CD14-positive monocyte (primary cell): ENCODE data around the gene ZC4H2. TPM values are rescaled to one million over a fixed set of nuclear protein-coding genes. Genes with fewer than 3 reads are reported as not detected.

ENCODE experiments used
- DNase-seq, 3 donors: peaks; one replicate each; pipeline ENCODE4 v3.0.0-alpha.2; 2011 to 2022
- H2AFZ ChIP-seq: 2 replicates; pipeline ENCODE4 v1.6.0; 2012; ENCODE audit warnings: mild to moderate bottlenecking, low read depth, low read length, inconsistent platforms; ENCODE audit not compliant: insufficient read depth, poor library complexity, severe bottlenecking
- H3K27ac ChIP-seq, 2 donors: 1 replicate in 1 of 2; 2 replicates in 1 of 2; pipeline ENCODE4 v1.5.1; 2012 to 2013; ENCODE audit warnings: low read length in 2 of 2, control low read depth in 1 of 2, inconsistent platforms in 1 of 2, low read depth in 1 of 2, mild to moderate bottlenecking in 1 of 2
- H3K27me3 ChIP-seq, 2 donors: one replicate each; pipeline versions ENCODE4 v1.6.0 to v1.6.1; 2011 to 2013; ENCODE audit warnings: low read length in 2 of 2; ENCODE audit not compliant: control insufficient read depth in 2 of 2, insufficient read depth in 2 of 2
- H3K36me3 ChIP-seq, 2 donors: replicated peaks in 1 of 2; 1 replicate in 1 of 2; 2 replicates in 1 of 2; pipeline versions ENCODE4 v1.5.1 to v1.6.1; 2012 to 2013; ENCODE audit warnings: low read length in 2 of 2, control low read depth in 1 of 2, inconsistent platforms in 1 of 2, mild to moderate bottlenecking in 1 of 2; ENCODE audit not compliant: insufficient read depth in 2 of 2, control insufficient read depth in 1 of 2
- H3K4me1 ChIP-seq, 2 donors: 1 replicate in 1 of 2; 2 replicates in 1 of 2; pipeline versions ENCODE4 v1.5.1 to v1.6.1; 2012 to 2013; ENCODE audit warnings: low read length in 2 of 2, control low read depth in 1 of 2, inconsistent platforms in 1 of 2, mild to moderate bottlenecking in 1 of 2, moderate library complexity in 1 of 2; ENCODE audit not compliant: insufficient read depth in 2 of 2, control insufficient read depth in 1 of 2
- H3K4me2 ChIP-seq: replicated peaks from 2 replicates; pipeline ENCODE3; 2012; ENCODE audit warnings: low read length, moderate library complexity, mild to moderate bottlenecking; ENCODE audit not compliant: poor library complexity, severe bottlenecking; ENCODE audit errors: extremely low read depth
- H3K4me3 ChIP-seq, 3 experiments: fragments of 200-600 bp in 1 of 3; sonication (generic) in 1 of 3; replicated peaks in 1 of 3; 1 replicate in 2 of 3; 2 replicates in 1 of 3; pipeline ENCODE4 v1.5.1; 2011 to 2013; ENCODE audit warnings: low read length in 3 of 3, mild to moderate bottlenecking in 3 of 3, control low read depth in 2 of 3, low read depth in 2 of 3, inconsistent platforms in 1 of 3, moderate library complexity in 1 of 3
- H3K79me2 ChIP-seq: 2 replicates; pipeline ENCODE4 v1.6.0; 2012; ENCODE audit warnings: mild to moderate bottlenecking, control low read depth, inconsistent platforms, low read length, moderate library complexity; ENCODE audit not compliant: insufficient read depth
- H3K9ac ChIP-seq: 2 replicates; pipeline ENCODE4 v1.6.0; 2017; ENCODE audit warnings: low read length, mild to moderate bottlenecking; ENCODE audit not compliant: insufficient read depth, poor library complexity, severe bottlenecking
- H3K9me3 ChIP-seq, 2 donors: replicated peaks in 1 of 2; 1 replicate in 1 of 2; 2 replicates in 1 of 2; pipeline versions ENCODE4 v1.5.1 to v1.6.1; 2012 to 2013; ENCODE audit warnings: low read length in 2 of 2, control low read depth in 1 of 2; ENCODE audit not compliant: control insufficient read depth in 1 of 2, insufficient read depth in 1 of 2
- H4K20me1 ChIP-seq: 2 replicates; pipeline ENCODE4 v1.6.0; 2012; ENCODE audit warnings: mild to moderate bottlenecking, low read length, control low read depth, moderate library complexity; ENCODE audit not compliant: insufficient read depth
- H3K27ac Mint-ChIP-seq, 7 donors: one replicate each; pipeline ENCODE4 v1.8.0; 2020; ENCODE audit warnings: mild to moderate bottlenecking in 7 of 7, mixed read lengths in 7 of 7, moderate library complexity in 6 of 7, inconsistent platforms in 2 of 7
- H3K27me3 Mint-ChIP-seq, 3 donors: one replicate each; pipeline ENCODE4 v1.8.0; 2021 to 2022; ENCODE audit warnings: low read depth in 3 of 3, mild to moderate bottlenecking in 3 of 3, mixed read lengths in 3 of 3, moderate library complexity in 3 of 3, inconsistent platforms in 1 of 3
- H3K36me3 Mint-ChIP-seq, 2 donors: one replicate each; pipeline ENCODE4 v1.8.0; 2020; ENCODE audit warnings: mixed read lengths in 2 of 2, inconsistent platforms in 1 of 2, mild to moderate bottlenecking in 1 of 2
- H3K4me1 Mint-ChIP-seq: one replicate; pipeline ENCODE4 v1.8.0; 2020; ENCODE audit warnings: mild to moderate bottlenecking, mixed read lengths
- H3K4me3 Mint-ChIP-seq, 2 donors: one replicate each; pipeline ENCODE4 v1.8.0; 2020; ENCODE audit warnings: mild to moderate bottlenecking in 2 of 2, mixed read lengths in 2 of 2, moderate library complexity in 1 of 2
- H3K9me3 Mint-ChIP-seq, 7 donors: one replicate each; pipeline ENCODE4 v1.8.0; 2020 to 2022; ENCODE audit warnings: mixed read lengths in 7 of 7, mild to moderate bottlenecking in 6 of 7, moderate library complexity in 6 of 7, inconsistent platforms in 2 of 7
- WGBS: methylation state at CpG from one replicate; pipeline ENCODE4 v1.1.5; 2013; ENCODE audit warnings: missing lambda C conversion rate; ENCODE audit not compliant: insufficient coverage; 5-methylcytosine and 5-hydroxymethylcytosine counted together
- intact Hi-C, 2 donors: fragments of 100-400 bp; cut with micrococcal nuclease; formaldehyde crosslinking; loops; one replicate each; pipeline versions ENCODE4 v1.15.0 to v1.15.1; 2023
- polyA plus RNA-seq, 3 donors: library from polyadenylated mRNA; depleted of rRNA in 1 of 3; unstranded in 2 of 3; stranded (reverse) in 1 of 3; fragments of 300-500 nt in 2 of 3; fragments of >200 nt in 1 of 3; fragmentation: Illumina TruSeq in 2 of 3; gene quantifications; 1 replicate in 2 of 3; 2 replicates in 1 of 3; pipeline ENCODE4 v1.2.3, GENCODE V29; 2012 to 2021
- TF ChIP-seq, protein P1 (sequence below): fragments of 200-600 bp; IDR thresholded peaks from one replicate; pipeline ENCODE4 v1.8.0; 2022; ENCODE audit warnings: antibody characterized with exemption, mild to moderate bottlenecking

ZC4H2 gene
- polyA plus RNA-seq, 3 donors = 1.9 to 3.3 (median 2.9) TPM

GRCh38 chrX:64925480-64925879, 50.8 kb downstream of the ZC4H2 start:
- no peak overlapping the region for H3K4me3 ChIP-seq
- no peaks in the 10 kb centered on the region for H3K79me2 ChIP-seq
- no peak overlapping the region for H3K27ac ChIP-seq
- Mint-ChIP-seq H3K4me3 (no peak overlapping the region), H3K27me3 (peaks cover 0 to 4% (median 1%) of the 10 kb centered on the region in 3 donors), H3K4me1 (no peaks in the 10 kb centered on the region), H3K9me3 (peaks cover 2 to 12% (median 5%) of the 10 kb centered on the region in 7 donors), H3K36me3 (no peaks in the 10 kb centered on the region), H3K27ac (no peak overlapping the region)
- H3K27me3 ChIP-seq = no peaks in the 10 kb centered on the region
- no peak overlapping the region for H3K4me2 ChIP-seq
- intact Hi-C loops = no loop called here
- H3K9ac ChIP-seq = no peak overlapping the region
- no peaks in the 10 kb centered on the region for H3K4me1 ChIP-seq
- WGBS = no CpG with 5 or more reads among the region's 1 CpG
- no peaks in the 10 kb centered on the region for H3K36me3 ChIP-seq
- TF ChIP-seq, protein P1, sequence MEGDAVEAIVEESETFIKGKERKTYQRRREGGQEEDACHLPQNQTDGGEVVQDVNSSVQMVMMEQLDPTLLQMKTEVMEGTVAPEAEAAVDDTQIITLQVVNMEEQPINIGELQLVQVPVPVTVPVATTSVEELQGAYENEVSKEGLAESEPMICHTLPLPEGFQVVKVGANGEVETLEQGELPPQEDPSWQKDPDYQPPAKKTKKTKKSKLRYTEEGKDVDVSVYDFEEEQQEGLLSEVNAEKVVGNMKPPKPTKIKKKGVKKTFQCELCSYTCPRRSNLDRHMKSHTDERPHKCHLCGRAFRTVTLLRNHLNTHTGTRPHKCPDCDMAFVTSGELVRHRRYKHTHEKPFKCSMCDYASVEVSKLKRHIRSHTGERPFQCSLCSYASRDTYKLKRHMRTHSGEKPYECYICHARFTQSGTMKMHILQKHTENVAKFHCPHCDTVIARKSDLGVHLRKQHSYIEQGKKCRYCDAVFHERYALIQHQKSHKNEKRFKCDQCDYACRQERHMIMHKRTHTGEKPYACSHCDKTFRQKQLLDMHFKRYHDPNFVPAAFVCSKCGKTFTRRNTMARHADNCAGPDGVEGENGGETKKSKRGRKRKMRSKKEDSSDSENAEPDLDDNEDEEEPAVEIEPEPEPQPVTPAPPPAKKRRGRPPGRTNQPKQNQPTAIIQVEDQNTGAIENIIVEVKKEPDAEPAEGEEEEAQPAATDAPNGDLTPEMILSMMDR = no peak
- H2AFZ ChIP-seq = no peak overlapping the region
- no peaks in the 10 kb centered on the region for H4K20me1 ChIP-seq
- H3K9me3 ChIP-seq = peaks cover 0 to 4% of the 10 kb centered on the region in 2 donors
- no peak for DNase-seq

GRCh38 chrX:64908121-64908520, 68.1 kb downstream of the ZC4H2 start:
- no peak overlapping the region for H3K27ac ChIP-seq
- no peak overlapping the region for H3K4me3 ChIP-seq
- Mint-ChIP-seq H3K4me1 (no peaks in the 10 kb centered on the region), H3K9me3 (peaks cover 3 to 12% (median 6%) of the 10 kb centered on the region in 7 donors), H3K27ac (peak overlapping the region in 1 of 7 donors; percentile 20), H3K36me3 (peaks cover 0 to 3% of the 10 kb centered on the region in 2 donors), H3K4me3 (no peak overlapping the region), H3K27me3 (no peaks in the 10 kb centered on the region)
- H3K4me1 ChIP-seq = no peaks in the 10 kb centered on the region
- H3K4me2 ChIP-seq = no peak overlapping the region
- no peaks in the 10 kb centered on the region for H3K27me3 ChIP-seq
- 100% methylated on average over 2 of the region's 5 CpGs for WGBS
- no peaks in the 10 kb centered on the region for H3K36me3 ChIP-seq
- TF ChIP-seq, protein P1 = no peak
- DNase-seq = no peak
- H3K9me3 ChIP-seq = no peaks in the 10 kb centered on the region
- H2AFZ ChIP-seq = no peak overlapping the region
- no peak overlapping the region for H3K9ac ChIP-seq
- intact Hi-C loops = no loop called here
- H3K79me2 ChIP-seq = no peaks in the 10 kb centered on the region
- H4K20me1 ChIP-seq = no peaks in the 10 kb centered on the region
